K562 (cell line): ENCODE data around the gene MPIG6B. TPM values are rescaled to one million over a fixed set of nuclear protein-coding genes. Genes with fewer than 3 reads are reported as not detected.

Experiments used
- ATAC-seq: fragments of 200-7000 bp; cut with Tn5 transposase; 3 replicates; pipeline ENCODE4 v1.9.1; 2020; ENCODE audit warnings: moderate library complexity
- BruUV-seq: library from RNA; stranded (reverse); fragments of 400-500 nt; replicated peaks from 2 replicates; lab custom pipeline; 2021; lab: Mats Ljungman, UMichigan
- CTCF ChIA-PET: fragments of 300-600 bp; formaldehyde crosslinking; extraction: SDS; loops from one replicate; lab custom pipeline; 2021; ENCODE audit warnings: low intra/inter-chr PET ratio; lab: Yijun Ruan, JAX
- POLR2A ChIA-PET: fragments of 300-600, 350-650 bp; sonication (Branson Sonifier 250); formaldehyde crosslinking; extraction: SDS; loops from one replicate; lab custom pipeline; 2021; ENCODE audit warnings: antibody characterized with exemption, inconsistent platforms; lab: Yijun Ruan, JAX
- DNase-seq, 4 experiments: peaks; one replicate each; pipeline versions ENCODE4 v3.0.0 to v3.0.0-alpha.2; 2011 to 2018; ENCODE audit warnings: low spot score in 3 of 4, mixed read lengths in 3 of 4; ENCODE audit errors: extremely low read depth in 1 of 4
- FAIRE-seq: peaks from 2 replicates; lab custom pipeline; 2011; peaks lifted over from hg19 to GRCh38; lab: Jason Lieb, UNC
- H2AFZ ChIP-seq: 2 replicates; pipeline ENCODE4 v1.6.0; 2011; ENCODE audit warnings: low read depth, low read length, control low read depth, inconsistent platforms
- H3K27ac ChIP-seq: fragments of 200-600 bp; 3 replicates; pipeline ENCODE4 v1.8.0; 2011; ENCODE audit warnings: low read depth, mild to moderate bottlenecking, control low read depth, inconsistent platforms, low read length, moderate library complexity, mixed read lengths; ENCODE audit errors: extremely low read depth
- H3K27me3 ChIP-seq, 2 experiments: fragments of 300-600 bp in 1 of 2; 2 replicates in 1 of 2; 3 replicates in 1 of 2; pipeline versions ENCODE4 v1.6.0 to v1.8.0; 2011; ENCODE audit warnings: inconsistent platforms in 2 of 2, low read length in 2 of 2, mild to moderate bottlenecking in 1 of 2, mixed read lengths in 1 of 2, moderate library complexity in 1 of 2; ENCODE audit not compliant: control insufficient read depth in 2 of 2, insufficient read depth in 2 of 2
- H3K36me3 ChIP-seq: fragments of 300-600 bp; 3 replicates; pipeline ENCODE4 v1.8.0; 2011; ENCODE audit warnings: mild to moderate bottlenecking, low read length, inconsistent platforms; ENCODE audit not compliant: control insufficient read depth, insufficient read depth
- H3K4me1 ChIP-seq, 2 experiments: fragments of 200-600 bp in 1 of 2; replicated peaks in 1 of 2; 2 replicates in 1 of 2; 3 replicates in 1 of 2; pipeline versions ENCODE4 v1.5.1 to v1.8.0; 2011; ENCODE audit warnings: inconsistent platforms in 2 of 2, low read length in 2 of 2, mild to moderate bottlenecking in 1 of 2, mixed read lengths in 1 of 2, moderate library complexity in 1 of 2; ENCODE audit not compliant: control insufficient read depth in 2 of 2, insufficient read depth in 2 of 2
- H3K4me2 ChIP-seq: 2 replicates; pipeline ENCODE4 v1.6.1; 2011; ENCODE audit warnings: low read length, control low read depth, inconsistent platforms, mixed read lengths; ENCODE audit not compliant: insufficient read depth
- H3K4me3 ChIP-seq: fragments of 200-600 bp; sonication (generic), shearing (Covaris generic); 2 replicates; pipeline ENCODE4 v1.5.1; 2016; ENCODE audit warnings: control low read depth, inconsistent platforms
- H3K79me2 ChIP-seq: fragments of 200-600 bp; 3 replicates; pipeline ENCODE4 v1.8.0; 2011; ENCODE audit warnings: low read length, inconsistent platforms; ENCODE audit not compliant: control insufficient read depth, insufficient read depth
- H3K9ac ChIP-seq, 2 experiments: 2 replicates each; pipeline versions ENCODE4 v1.6.0 to v1.6.1; 2011; ENCODE audit warnings: low read depth in 2 of 2, low read length in 2 of 2, control low read depth in 1 of 2, inconsistent platforms in 1 of 2, mild to moderate bottlenecking in 1 of 2, mixed read lengths in 1 of 2; ENCODE audit not compliant: insufficient read depth in 1 of 2
- H3K9me1 ChIP-seq: one replicate; pipeline ENCODE4 v1.6.0; 2011; ENCODE audit warnings: inconsistent platforms, mild to moderate bottlenecking, low read length, moderate library complexity; ENCODE audit not compliant: control insufficient read depth, insufficient read depth
- H3K9me3 ChIP-seq: replicated peaks from 2 replicates; pipeline ENCODE4 v1.5.1; 2011; ENCODE audit warnings: low read depth, low read length, inconsistent platforms; ENCODE audit not compliant: control insufficient read depth, insufficient read depth
- H4K20me1 ChIP-seq: replicated peaks from 2 replicates; pipeline ENCODE4 v1.6.1; 2011; ENCODE audit warnings: low read length, inconsistent platforms, mixed read lengths; ENCODE audit not compliant: control insufficient read depth, insufficient read depth
- BRF1 ChIP-seq: IDR thresholded peaks from 3 replicates; pipeline ENCODE4 v1.6.1; 2011; ENCODE audit warnings: borderline replicate concordance, mild to moderate bottlenecking; ENCODE audit not compliant: insufficient read length; ENCODE audit errors: extremely low read depth
- HMGN3 ChIP-seq: IDR thresholded peaks from 2 replicates; pipeline ENCODE4 v1.6.1; 2011; ENCODE audit warnings: borderline replicate concordance, low read depth, mild to moderate bottlenecking, mixed read lengths, low read length; ENCODE audit not compliant: insufficient read length; ENCODE audit errors: extremely low read depth
- WHSC1 ChIP-seq: IDR thresholded peaks from one replicate; pipeline ENCODE4 v1.6.1; 2012; ENCODE audit warnings: low read length, control low read depth, inconsistent platforms
- WGBS: fragments of 100-300 bp; shearing (Covaris generic); methylation state at CpG from one replicate; pipeline ENCODE4 v1.1.6; 2016; ENCODE audit warnings: low coverage, mixed read lengths; ENCODE audit not compliant: insufficient coverage; ENCODE audit errors: missing lambda C conversion rate; 5-methylcytosine and 5-hydroxymethylcytosine counted together
- in situ Hi-C: fragments of 300-500 bp; cut with MboI; formaldehyde crosslinking; loops from 4 replicates; pipeline ENCODE4 v1.15.0; 2018; ENCODE audit warnings: inconsistent platforms, mixed read lengths
- intact Hi-C: fragments of 100-400 bp; cut with micrococcal nuclease; formaldehyde crosslinking; loops from 2 replicates; pipeline ENCODE4 v1.14.2; 2022
- polyA plus RNA-seq, 8 experiments: library from polyadenylated mRNA; depleted of rRNA in 4 of 8; stranded (reverse) in 5 of 8; unstranded in 3 of 8; fragments of >200 nt; fragmentation: Nextera tagmentation in 2 of 8; fragmentation: Illumina TruSeq in 1 of 8; extraction: Ambion mirVana in 2 of 8; extraction: Trizol in 1 of 8; gene quantifications; 2 replicates each; pipeline versions ENCODE4 v1.2.1 to v1.2.3, GENCODE V29; 2011 to 2014; ENCODE audit warnings: inconsistent platforms in 1 of 8, missing spikeins in 1 of 8
- total RNA-seq, 7 experiments: library from RNA; depleted of rRNA in 6 of 7; stranded (reverse); fragments of >200 nt in 6 of 7; fragmentation: Illumina TruSeq in 2 of 7; extraction: Trizol in 2 of 7; gene quantifications; 2 replicates each; pipeline versions ENCODE4 v1.2.1 to v1.2.3, GENCODE V29; 2011 to 2021; ENCODE audit warnings: low replicate concordance in 1 of 7
- TF ChIP-seq, protein P1 (sequence below): sonication (generic); formaldehyde crosslinking; IDR thresholded peaks from 2 replicates; pipeline ENCODE4 v1.8.0; 2022; ENCODE audit warnings: mild to moderate bottlenecking, missing genetic modification reagents
- TF ChIP-seq, protein P2 (sequence below), 3 experiments: IDR thresholded peaks in 2 of 3; conservative IDR thresholded peaks in 1 of 3; 2 replicates each; pipeline ENCODE4 v1.5.1; 2011 to 2012; ENCODE audit warnings: low read length in 3 of 3, mild to moderate bottlenecking in 3 of 3, control low read depth in 2 of 3, improper control_type of control experiment in 1 of 3, inconsistent platforms in 1 of 3, low read depth in 1 of 3, mixed read lengths in 1 of 3, moderate library complexity in 1 of 3; ENCODE audit not compliant: insufficient read depth in 2 of 3
- TF ChIP-seq, protein P3 (sequence below), 2 experiments: fragments of 150-350 bp in 1 of 2; IDR thresholded peaks; 2 replicates each; pipeline ENCODE4 v1.6.1; 2012 to 2016; ENCODE audit warnings: low read depth in 2 of 2, low read length in 2 of 2, mild to moderate bottlenecking in 1 of 2, moderate library complexity in 1 of 2

The MPIG6B gene
- total and polyA plus RNA-seq, 9 of the 15 experiments (the other 6 are each of a cell fraction or from before 2014, with no cell fraction given): 0.11 to 1.2 (median 0.28) TPM; not detected in 1

DNA sequence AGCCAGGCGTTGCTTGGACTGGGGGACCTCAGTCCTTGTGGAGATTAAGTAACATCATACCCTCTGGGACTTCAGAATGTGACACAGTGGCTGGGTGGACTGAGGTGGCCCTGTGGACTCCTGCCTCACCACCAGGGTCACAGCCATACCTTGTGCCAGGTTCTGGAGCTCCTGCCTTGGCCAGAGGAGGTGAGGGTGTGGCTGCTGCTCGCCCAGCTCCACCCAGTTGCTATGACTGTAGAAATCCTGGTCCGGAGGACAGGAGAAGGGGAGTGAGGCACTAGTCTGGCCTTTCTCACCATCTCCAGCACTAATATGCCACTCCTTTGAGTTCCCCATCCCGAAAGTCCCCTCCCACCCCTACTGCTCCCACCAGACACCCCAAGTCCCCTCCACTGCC lies 52.0 kb downstream of the MPIG6B start:
- peak overlapping the region; percentile 50 for H2AFZ ChIP-seq
- H3K4me1 ChIP-seq: peaks cover 47 to 87% of the 10 kb centered on the region in 2 experiments
- H3K9ac ChIP-seq: peak overlapping the region; percentile 1 to 88; a peak in 3 of 4 replicates
- H3K9me1 ChIP-seq: peaks cover 6% of the 10 kb centered on the region
- ATAC-seq (no peak), FAIRE-seq (no peak), DNase-seq (peak in 1 of 4 experiments; percentile 55)
- no TSS peak for BruUV-seq
- no peaks in the 10 kb centered on the region for H3K9me3 ChIP-seq
- intact Hi-C loops: loop anchor here (10.0 kb wide), 1 partner anchor 230 kb away; the partner anchor contains the start of genes ATP6V1G2, DDX39B and NFKBIL1
- H3K27me3 ChIP-seq: no peaks in the 10 kb centered on the region
- ChIA-PET POLR2A (interaction anchor here (0.5 to 8.8 kb wide), 27 partner anchors 8 to 114 kb away, joined by 3 to 38 read pairs (median 4); partner anchors contain the start of genes C6orf47, CLIC1, CSNK2B and GPANK1), CTCF (no interaction called here)
- 47% methylated on average over 4 of the region's 4 CpGs for WGBS
- H4K20me1 ChIP-seq: no peaks in the 10 kb centered on the region
- H3K4me2 ChIP-seq: 0 out of 2 replicates have a peak overlapping the region, but pooled peaks have one; percentile 4
- H3K79me2 ChIP-seq: no peaks in the 10 kb centered on the region
- H3K4me3 ChIP-seq: no peak overlapping the region
- in situ Hi-C loops: no loop called here
- H3K36me3 ChIP-seq: peaks cover 28% of the 10 kb centered on the region; the same call in 2 of the 3 replicates
- TF ChIP-seq BRF1: no peak
- peak; percentile 4 for TF ChIP-seq HMGN3
- TF ChIP-seq, protein P1, sequence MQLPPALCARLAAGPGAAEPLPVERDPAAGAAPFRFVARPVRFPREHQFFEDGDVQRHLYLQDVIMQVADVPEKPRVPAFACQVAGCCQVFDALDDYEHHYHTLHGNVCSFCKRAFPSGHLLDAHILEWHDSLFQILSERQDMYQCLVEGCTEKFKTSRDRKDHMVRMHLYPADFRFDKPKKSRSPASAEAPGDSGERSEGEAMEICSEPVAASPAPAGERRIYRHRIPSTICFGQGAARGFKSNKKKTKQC (CRISPR knock-in tag): 0 out of 2 replicates have a peak, but pooled peaks have one; percentile 34
- TF ChIP-seq, protein P2, sequence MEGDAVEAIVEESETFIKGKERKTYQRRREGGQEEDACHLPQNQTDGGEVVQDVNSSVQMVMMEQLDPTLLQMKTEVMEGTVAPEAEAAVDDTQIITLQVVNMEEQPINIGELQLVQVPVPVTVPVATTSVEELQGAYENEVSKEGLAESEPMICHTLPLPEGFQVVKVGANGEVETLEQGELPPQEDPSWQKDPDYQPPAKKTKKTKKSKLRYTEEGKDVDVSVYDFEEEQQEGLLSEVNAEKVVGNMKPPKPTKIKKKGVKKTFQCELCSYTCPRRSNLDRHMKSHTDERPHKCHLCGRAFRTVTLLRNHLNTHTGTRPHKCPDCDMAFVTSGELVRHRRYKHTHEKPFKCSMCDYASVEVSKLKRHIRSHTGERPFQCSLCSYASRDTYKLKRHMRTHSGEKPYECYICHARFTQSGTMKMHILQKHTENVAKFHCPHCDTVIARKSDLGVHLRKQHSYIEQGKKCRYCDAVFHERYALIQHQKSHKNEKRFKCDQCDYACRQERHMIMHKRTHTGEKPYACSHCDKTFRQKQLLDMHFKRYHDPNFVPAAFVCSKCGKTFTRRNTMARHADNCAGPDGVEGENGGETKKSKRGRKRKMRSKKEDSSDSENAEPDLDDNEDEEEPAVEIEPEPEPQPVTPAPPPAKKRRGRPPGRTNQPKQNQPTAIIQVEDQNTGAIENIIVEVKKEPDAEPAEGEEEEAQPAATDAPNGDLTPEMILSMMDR (IDR thresholded peaks at IDR 0.05 in 2 of 3, conservative IDR thresholded peaks at IDR 0.05 in 1 of 3; ENCODE audit: insufficient read depth in 2 of 3, low read depth in 1 of 3, low read length in 3 of 3): no peak
- TF ChIP-seq, protein P3, sequence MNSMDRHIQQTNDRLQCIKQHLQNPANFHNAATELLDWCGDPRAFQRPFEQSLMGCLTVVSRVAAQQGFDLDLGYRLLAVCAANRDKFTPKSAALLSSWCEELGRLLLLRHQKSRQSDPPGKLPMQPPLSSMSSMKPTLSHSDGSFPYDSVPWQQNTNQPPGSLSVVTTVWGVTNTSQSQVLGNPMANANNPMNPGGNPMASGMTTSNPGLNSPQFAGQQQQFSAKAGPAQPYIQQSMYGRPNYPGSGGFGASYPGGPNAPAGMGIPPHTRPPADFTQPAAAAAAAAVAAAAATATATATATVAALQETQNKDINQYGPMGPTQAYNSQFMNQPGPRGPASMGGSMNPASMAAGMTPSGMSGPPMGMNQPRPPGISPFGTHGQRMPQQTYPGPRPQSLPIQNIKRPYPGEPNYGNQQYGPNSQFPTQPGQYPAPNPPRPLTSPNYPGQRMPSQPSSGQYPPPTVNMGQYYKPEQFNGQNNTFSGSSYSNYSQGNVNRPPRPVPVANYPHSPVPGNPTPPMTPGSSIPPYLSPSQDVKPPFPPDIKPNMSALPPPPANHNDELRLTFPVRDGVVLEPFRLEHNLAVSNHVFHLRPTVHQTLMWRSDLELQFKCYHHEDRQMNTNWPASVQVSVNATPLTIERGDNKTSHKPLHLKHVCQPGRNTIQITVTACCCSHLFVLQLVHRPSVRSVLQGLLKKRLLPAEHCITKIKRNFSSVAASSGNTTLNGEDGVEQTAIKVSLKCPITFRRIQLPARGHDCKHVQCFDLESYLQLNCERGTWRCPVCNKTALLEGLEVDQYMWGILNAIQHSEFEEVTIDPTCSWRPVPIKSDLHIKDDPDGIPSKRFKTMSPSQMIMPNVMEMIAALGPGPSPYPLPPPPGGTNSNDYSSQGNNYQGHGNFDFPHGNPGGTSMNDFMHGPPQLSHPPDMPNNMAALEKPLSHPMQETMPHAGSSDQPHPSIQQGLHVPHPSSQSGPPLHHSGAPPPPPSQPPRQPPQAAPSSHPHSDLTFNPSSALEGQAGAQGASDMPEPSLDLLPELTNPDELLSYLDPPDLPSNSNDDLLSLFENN (IDR thresholded peaks at IDR 0.05; ENCODE audit: low read depth in 2 of 2, low read length in 2 of 2): no peak
- peak; percentile 26 for TF ChIP-seq WHSC1
- TF ChIP-seq, all 486 proteins: peak for 3
- peak overlapping the region; percentile 31; the same call in 2 of the 3 replicates for H3K27ac ChIP-seq
